ENCODE results near the gene ARHGAP29.

ARHGAP29 gene

DNA sequence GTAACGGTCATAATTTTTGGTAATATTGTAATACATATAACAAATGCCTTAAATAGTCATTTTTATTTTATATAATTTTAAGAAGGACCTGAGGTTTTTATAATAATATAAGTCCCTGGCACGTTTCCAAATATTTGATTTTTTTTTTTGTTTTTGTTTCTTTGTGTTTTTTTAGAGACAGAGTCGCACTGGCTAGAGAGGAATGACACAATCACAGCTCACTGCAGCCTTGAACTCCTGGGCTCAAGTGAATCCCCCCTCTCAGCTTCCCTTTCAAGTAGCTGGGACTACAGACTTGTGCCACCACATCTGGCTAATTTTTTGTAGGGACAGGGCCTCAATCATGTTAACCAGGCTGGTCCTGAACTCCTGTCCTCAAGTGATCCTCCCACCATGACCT, 29.7 kb downstream of the ARHGAP29 start:
- Mint-ChIP-seq H3K4me3 (no peak overlapping the region), H3K27me3 (peaks cover 0 to 8% of the 10 kb centered on the region in 2 donors), H3K4me1 (ENCODE audit: low read depth in 2 of 2) (no peaks in the 10 kb centered on the region), H3K36me3 (ENCODE audit: insufficient read depth) (no peaks in the 10 kb centered on the region), H3K9me3 (no peaks in the 10 kb centered on the region), H3K27ac (no peak overlapping the region)
- DNase-seq (no peak), ATAC-seq (replicated peaks) (no peak)

DNA sequence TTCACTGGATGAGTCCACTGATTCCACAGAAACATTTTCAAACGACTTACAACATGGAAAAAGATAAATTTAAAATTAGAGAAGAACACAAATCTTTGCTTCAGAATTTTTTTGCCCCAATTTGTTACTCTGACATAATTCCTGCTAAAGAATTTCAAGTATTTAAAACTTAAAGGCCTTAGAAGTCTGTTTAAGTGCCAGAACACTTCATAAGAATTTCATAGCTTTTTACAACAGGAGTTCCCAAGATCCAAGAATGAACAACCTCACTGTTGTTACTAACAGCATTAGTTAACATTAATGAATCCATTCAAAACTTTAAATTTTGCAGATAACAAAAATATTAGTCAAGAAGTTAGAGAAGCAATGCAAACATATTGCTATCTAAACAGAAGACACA, 31.7 kb downstream of the ARHGAP29 start:
- H3K27ac Mint-ChIP-seq: no peak overlapping the region
- H3K36me3 Mint-ChIP-seq (ENCODE audit: insufficient read depth): peaks cover 3% of the 10 kb centered on the region
- no peak for DNase-seq
- no peak overlapping the region for H3K4me3 Mint-ChIP-seq
- H3K9me3 Mint-ChIP-seq: no peaks in the 10 kb centered on the region
- no peaks in the 10 kb centered on the region for H3K4me1 Mint-ChIP-seq (ENCODE audit: low read depth in 2 of 2)
- peaks cover 0 to 11% of the 10 kb centered on the region in 2 donors for H3K27me3 Mint-ChIP-seq
- ATAC-seq (replicated peaks): no peak

DNA sequence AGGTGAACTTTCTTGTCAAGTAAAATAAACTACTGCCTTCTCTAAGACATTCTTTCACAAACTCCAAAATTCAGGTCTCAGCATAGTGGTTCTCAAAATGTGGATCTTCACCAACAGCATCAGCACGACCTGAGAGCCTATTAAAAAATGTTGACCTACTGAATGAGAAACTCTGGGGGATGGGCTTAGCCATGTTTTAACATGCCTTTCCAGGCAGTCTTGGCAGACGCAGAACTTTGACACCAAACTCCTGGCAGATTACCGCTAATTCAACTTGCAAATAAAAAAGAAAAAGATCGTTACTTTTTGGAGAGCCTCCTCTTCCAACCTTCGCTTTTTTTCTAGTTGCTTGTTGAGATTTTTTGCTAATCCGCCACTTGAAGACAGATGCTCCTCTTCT, 35.1 kb downstream of the ARHGAP29 start:
- Mint-ChIP-seq H3K9me3 (no peaks in the 10 kb centered on the region), H3K36me3 (ENCODE audit: insufficient read depth) (peaks cover 3% of the 10 kb centered on the region), H3K4me3 (no peak overlapping the region), H3K4me1 (ENCODE audit: low read depth in 2 of 2) (no peaks in the 10 kb centered on the region), H3K27ac (no peak overlapping the region), H3K27me3 (peaks cover 0 to 11% of the 10 kb centered on the region in 2 donors)
- DNase-seq: no peak
- no peak for ATAC-seq (replicated peaks)

DNA sequence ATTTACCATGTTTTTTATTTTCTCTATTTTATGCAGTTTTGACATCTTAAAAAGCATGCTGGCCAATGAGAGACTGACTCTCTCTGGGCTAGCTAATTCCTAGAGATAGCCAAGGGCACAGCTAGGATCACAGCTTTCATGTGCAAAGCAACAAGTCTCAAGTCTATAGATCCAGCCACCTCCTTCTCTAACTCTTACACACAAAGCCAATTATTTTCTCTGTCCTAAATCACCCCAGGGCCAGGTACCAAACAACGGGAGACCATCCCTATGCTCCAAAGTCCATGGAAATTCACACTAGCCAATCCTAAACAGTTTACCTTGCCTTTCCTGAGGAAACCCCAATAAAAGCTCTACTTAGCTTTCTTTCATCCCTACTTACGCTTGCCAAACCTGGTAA, 38.0 kb downstream of the ARHGAP29 start:
- Mint-ChIP-seq H3K27me3 (peaks cover 0 to 19% of the 10 kb centered on the region in 2 donors), H3K9me3 (no peaks in the 10 kb centered on the region), H3K27ac (no peak overlapping the region), H3K36me3 (ENCODE audit: insufficient read depth) (peaks cover 3% of the 10 kb centered on the region), H3K4me3 (no peak overlapping the region), H3K4me1 (ENCODE audit: low read depth in 2 of 2) (no peaks in the 10 kb centered on the region)
- ATAC-seq (replicated peaks) (no peak), DNase-seq (no peak)

DNA sequence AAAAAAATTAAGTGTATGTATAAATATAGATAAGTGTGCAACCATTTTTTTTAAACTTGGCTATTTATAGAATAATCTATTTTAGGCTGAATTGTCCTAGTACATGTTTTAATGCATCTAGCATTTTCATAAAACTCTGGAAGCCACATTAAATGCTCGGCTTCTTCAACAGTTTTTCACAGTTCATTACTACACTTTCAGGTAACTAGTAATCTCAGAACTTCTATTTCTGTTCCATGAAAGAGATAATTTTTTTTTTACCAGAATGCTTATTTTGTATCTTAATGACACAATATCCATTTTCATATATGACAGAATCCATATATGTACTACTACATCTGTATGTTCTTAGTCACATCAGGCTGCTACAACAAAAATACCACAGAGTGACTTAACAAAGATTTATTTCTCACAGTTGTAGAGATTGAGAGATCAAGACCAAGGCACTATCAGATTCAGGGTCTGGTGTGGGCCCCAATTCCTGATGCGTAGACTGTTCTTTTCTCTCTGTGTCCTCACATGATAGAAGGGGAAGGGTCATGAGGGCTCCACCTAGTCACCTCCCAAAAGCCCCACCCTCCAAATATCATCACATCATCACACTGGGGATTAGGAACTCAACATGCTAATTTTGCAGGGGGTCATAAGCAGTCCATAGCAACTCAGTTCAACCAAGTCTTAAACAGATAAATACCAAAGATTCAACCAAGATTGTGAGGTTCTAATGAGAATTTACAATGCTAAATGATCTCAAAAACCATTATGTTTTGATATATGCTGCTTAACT, 43.1 kb downstream of the ARHGAP29 start:
- Mint-ChIP-seq H3K9me3 (no peaks in the 10 kb centered on the region), H3K4me1 (ENCODE audit: low read depth in 2 of 2) (no peaks in the 10 kb centered on the region), H3K4me3 (no peak overlapping the region), H3K27ac (no peak overlapping the region), H3K36me3 (ENCODE audit: insufficient read depth) (no peaks in the 10 kb centered on the region), H3K27me3 (peaks cover 5 to 18% of the 10 kb centered on the region in 2 donors)
- no peak for DNase-seq
- no peak for ATAC-seq (replicated peaks)

DNA sequence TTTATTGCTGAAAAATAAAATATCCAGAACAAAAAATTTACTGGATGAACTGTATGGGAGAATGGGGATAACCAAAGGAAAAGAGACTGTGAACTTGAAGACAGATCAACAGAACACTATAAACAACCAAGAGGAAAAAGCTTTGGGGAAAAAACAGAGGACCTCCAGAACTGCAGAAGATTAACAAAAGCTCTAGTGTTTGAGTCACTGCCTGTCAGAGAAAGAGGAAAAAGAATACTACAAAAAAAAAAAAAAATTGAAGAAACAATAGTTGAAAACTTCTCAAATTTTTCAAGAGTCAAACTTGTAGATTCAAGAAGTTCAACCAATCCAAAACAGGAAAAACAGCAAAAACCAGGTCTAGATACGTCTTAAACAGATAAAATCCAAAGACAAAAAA, 44.3 kb downstream of the ARHGAP29 start:
- H3K9me3 Mint-ChIP-seq: no peaks in the 10 kb centered on the region
- H3K27me3 Mint-ChIP-seq: peaks cover 5 to 18% of the 10 kb centered on the region in 2 donors
- no peak overlapping the region for H3K27ac Mint-ChIP-seq
- H3K4me1 Mint-ChIP-seq (ENCODE audit: low read depth in 2 of 2): no peaks in the 10 kb centered on the region
- H3K4me3 Mint-ChIP-seq: no peak overlapping the region
- no peak for DNase-seq
- H3K36me3 Mint-ChIP-seq (ENCODE audit: insufficient read depth): no peaks in the 10 kb centered on the region
- no peak for ATAC-seq (replicated peaks)

DNA sequence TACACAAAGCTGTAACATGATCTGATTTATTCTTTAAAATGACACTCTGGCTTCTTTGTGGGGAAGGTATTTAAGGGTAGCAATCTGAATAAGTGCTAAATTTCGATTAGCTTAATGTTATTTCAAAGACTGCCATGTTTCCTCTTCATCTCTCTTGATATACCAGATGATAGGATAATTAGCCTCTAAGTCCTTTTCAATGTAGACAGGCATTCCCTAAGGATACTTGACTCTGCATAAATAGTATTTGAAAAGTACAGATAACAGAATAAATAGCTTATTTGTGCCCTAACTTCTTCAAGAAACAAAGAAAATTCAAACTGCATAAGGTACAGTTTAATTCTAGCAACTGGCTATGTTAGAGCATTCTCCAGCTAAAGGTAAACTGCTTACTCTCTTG, 46.2 kb downstream of the ARHGAP29 start:
- Mint-ChIP-seq H3K4me1 (ENCODE audit: low read depth in 2 of 2) (no peaks in the 10 kb centered on the region), H3K36me3 (ENCODE audit: insufficient read depth) (no peaks in the 10 kb centered on the region), H3K27me3 (peaks cover 5 to 13% of the 10 kb centered on the region in 2 donors), H3K27ac (no peak overlapping the region), H3K9me3 (no peaks in the 10 kb centered on the region), H3K4me3 (no peak overlapping the region)
- no peak for ATAC-seq (replicated peaks)
- no peak for DNase-seq

DNA sequence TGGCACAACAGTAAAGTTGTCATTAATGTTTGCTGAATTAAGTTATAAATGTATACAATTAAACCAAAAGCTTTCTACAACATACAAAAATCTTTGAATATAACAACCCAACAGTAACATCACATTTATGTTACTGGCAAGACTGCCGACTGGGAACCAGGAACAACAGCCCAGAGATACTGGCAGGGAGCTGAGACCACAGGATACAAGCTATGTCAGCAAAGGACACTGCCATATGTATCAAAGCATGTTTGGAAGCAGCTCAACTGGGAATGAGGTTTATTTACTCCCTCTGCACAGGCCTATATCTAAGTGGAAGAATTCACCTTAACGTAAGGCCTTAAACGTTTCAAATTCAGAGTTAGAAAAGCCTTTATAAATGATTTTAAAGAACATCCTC, 50.4 kb downstream of the ARHGAP29 start:
- peaks cover 7 to 12% of the 10 kb centered on the region in 2 donors for H3K27me3 Mint-ChIP-seq
- H3K27ac Mint-ChIP-seq: no peak overlapping the region
- H3K36me3 Mint-ChIP-seq (ENCODE audit: insufficient read depth): no peaks in the 10 kb centered on the region
- H3K9me3 Mint-ChIP-seq: no peaks in the 10 kb centered on the region
- no peaks in the 10 kb centered on the region for H3K4me1 Mint-ChIP-seq (ENCODE audit: low read depth in 2 of 2)
- DNase-seq: no peak
- H3K4me3 Mint-ChIP-seq: no peak overlapping the region
- ATAC-seq (replicated peaks): no peak

DNA sequence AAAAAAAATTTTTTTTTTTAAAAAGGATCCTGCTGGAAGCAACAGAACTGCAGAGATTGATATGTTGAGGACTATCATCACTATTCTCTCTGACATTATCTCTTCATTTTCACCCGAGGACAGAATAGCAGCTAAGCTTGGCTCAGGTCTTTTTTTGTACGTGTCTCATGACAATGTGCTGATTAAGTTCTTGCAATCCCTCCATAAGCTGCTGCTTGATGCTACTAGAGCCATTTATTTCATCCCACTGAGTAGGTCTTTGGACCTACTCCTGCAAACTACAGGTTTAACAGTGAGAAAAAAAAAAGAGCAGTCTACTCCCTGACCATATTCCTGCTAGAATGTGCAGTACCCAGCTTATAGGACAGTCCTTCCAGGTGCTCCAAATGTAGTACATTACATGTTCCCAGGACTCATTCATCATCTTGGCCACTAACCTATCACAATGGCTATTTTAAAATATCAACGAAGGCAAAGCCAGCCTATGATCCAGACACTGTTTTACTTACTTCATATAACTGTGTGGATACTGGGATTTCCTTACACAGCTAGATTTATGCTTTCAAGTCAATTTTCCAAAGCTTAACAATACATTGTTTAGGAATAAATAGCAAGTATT, 54.1 kb downstream of the ARHGAP29 start:
- H3K4me3 Mint-ChIP-seq: no peak overlapping the region
- no peaks in the 10 kb centered on the region for H3K9me3 Mint-ChIP-seq
- peaks cover 0 to 1% of the 10 kb centered on the region in 2 donors for H3K4me1 Mint-ChIP-seq (ENCODE audit: low read depth in 2 of 2)
- DNase-seq (no peak), ATAC-seq (replicated peaks) (no peak)
- no peak overlapping the region for H3K27ac Mint-ChIP-seq
- H3K27me3 Mint-ChIP-seq: peaks cover 32 to 44% of the 10 kb centered on the region in 2 donors
- no peaks in the 10 kb centered on the region for H3K36me3 Mint-ChIP-seq (ENCODE audit: insufficient read depth)

DNA sequence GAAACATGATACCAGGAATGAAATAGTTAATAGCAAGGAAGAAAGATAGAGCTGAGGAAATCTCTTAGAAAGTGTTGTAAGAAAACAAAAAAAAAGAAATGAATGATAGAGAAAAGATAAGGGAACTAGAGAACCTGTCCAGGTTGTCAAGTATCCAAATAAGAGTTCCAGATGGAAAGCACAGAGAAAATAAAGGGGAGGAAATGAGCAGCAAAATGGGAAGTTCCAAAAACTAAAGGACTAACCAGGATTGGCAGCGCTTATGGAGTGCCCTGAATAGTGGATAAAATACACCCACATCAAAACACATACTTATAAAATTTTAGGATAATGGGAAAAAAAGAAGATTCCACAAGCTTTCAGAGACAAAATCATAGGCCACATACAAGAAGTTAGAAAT, 55.2 kb downstream of the ARHGAP29 start:
- Mint-ChIP-seq H3K9me3 (no peaks in the 10 kb centered on the region), H3K27ac (no peak overlapping the region), H3K36me3 (ENCODE audit: insufficient read depth) (no peaks in the 10 kb centered on the region), H3K4me1 (ENCODE audit: low read depth in 2 of 2) (peaks cover 0 to 1% of the 10 kb centered on the region in 2 donors), H3K4me3 (no peak overlapping the region), H3K27me3 (peaks cover 34 to 50% of the 10 kb centered on the region in 2 donors)
- no peak for ATAC-seq (replicated peaks)
- no peak for DNase-seq

DNA sequence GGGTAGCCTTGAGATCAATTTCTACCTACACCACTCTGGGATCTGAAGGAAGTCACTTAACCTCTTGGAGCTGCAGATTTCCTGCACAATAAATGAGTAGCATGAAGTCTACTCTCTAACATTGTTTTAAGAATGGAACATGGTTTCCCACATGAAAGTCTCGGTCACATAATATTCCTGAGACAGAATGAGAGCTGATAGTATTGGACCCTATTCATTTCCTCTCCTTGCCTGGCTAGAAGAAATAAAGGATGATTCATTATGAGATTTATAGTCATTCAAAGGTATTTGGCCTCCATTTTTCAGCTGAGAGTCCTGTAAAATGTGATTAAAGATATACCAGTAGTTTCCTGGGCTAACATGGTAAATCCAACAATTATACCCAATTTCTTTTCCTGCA, 56.7 kb downstream of the ARHGAP29 start:
- H3K27ac Mint-ChIP-seq: no peak overlapping the region
- no peaks in the 10 kb centered on the region for H3K36me3 Mint-ChIP-seq (ENCODE audit: insufficient read depth)
- no peak for DNase-seq
- H3K9me3 Mint-ChIP-seq: no peaks in the 10 kb centered on the region
- ATAC-seq (replicated peaks): no peak
- peaks cover 0 to 1% of the 10 kb centered on the region in 2 donors for H3K4me1 Mint-ChIP-seq (ENCODE audit: low read depth in 2 of 2)
- peaks cover 40 to 53% of the 10 kb centered on the region in 2 donors for H3K27me3 Mint-ChIP-seq
- no peak overlapping the region for H3K4me3 Mint-ChIP-seq

DNA sequence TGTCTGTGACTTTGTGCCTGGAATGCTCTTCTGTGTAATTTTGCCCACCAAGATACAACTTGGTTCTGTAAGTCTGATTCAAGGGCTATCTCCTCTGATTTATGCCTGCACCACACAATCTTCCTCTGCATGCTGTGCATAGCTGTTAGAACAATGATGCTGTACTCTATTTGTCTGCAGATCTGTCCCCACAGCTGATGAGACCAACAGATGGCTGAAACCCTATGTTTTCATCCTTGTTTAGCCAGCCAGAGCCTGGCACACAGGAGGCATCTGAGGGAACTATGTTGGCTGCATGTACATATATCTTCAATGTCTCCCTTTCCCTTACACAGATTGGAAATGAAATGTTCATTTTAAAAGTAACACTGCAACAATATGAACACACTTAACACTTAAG, 58.5 kb downstream of the ARHGAP29 start:
- Mint-ChIP-seq H3K9me3 (no peaks in the 10 kb centered on the region), H3K4me3 (no peak overlapping the region), H3K27ac (no peak overlapping the region), H3K36me3 (ENCODE audit: insufficient read depth) (no peaks in the 10 kb centered on the region), H3K4me1 (ENCODE audit: low read depth in 2 of 2) (peaks cover 0 to 1% of the 10 kb centered on the region in 2 donors), H3K27me3 (peaks cover 46 to 67% of the 10 kb centered on the region in 2 donors)
- ATAC-seq (replicated peaks): no peak
- no peak for DNase-seq

DNA sequence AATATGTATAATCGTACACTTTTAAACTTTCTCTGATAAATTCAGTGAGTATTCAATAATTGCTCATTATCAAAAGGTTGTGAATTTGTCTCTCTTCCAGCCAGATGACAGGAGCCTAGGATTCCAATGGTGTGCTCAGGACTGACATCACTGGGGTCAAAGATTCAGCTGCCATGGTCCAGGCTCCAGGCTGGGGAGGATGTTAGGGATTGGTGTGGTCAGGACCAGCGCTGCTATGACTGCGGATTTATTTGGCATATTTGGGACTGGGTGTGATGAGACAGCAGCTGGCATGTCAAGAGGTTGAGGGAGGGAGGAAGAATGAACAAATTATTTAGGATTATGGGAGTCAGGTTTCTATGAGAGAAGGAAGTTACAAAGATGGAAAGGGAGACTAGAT, 68.3 kb downstream of the ARHGAP29 start:
- ATAC-seq (replicated peaks): no peak
- H3K27ac Mint-ChIP-seq: no peak overlapping the region
- H3K4me1 Mint-ChIP-seq (ENCODE audit: low read depth in 2 of 2): no peaks in the 10 kb centered on the region
- no peak for DNase-seq
- no peak overlapping the region for H3K4me3 Mint-ChIP-seq
- H3K9me3 Mint-ChIP-seq: no peaks in the 10 kb centered on the region
- H3K27me3 Mint-ChIP-seq: peaks cover 45 to 53% of the 10 kb centered on the region in 2 donors
- H3K36me3 Mint-ChIP-seq (ENCODE audit: insufficient read depth): no peaks in the 10 kb centered on the region

DNA sequence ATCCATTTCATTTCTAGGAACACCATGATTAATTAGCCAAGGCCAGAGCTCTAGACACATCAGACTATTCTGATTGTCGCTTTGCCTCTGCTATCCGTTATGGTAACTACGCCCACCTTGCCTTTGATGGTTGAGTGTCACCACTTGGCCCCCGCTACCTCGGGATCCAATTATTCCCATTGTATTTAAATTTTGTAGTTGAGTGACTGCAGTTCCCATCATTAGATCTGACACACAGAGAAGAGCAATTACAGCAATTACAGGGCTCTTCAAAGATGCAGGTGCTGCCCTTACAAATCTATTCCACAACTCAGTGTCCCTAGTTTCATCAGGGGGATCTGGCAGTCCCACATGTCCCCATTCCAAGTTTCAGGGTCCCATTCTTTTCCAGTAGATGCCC, 71.5 kb downstream of the ARHGAP29 start:
- ATAC-seq (replicated peaks) (no peak), DNase-seq (no peak)
- no peaks in the 10 kb centered on the region for H3K36me3 Mint-ChIP-seq (ENCODE audit: insufficient read depth)
- no peaks in the 10 kb centered on the region for H3K9me3 Mint-ChIP-seq
- H3K27me3 Mint-ChIP-seq: peaks cover 51 to 71% of the 10 kb centered on the region in 2 donors
- no peak overlapping the region for H3K4me3 Mint-ChIP-seq
- no peaks in the 10 kb centered on the region for H3K4me1 Mint-ChIP-seq (ENCODE audit: low read depth in 2 of 2)
- no peak overlapping the region for H3K27ac Mint-ChIP-seq

All from effector memory CD8-positive, alpha-beta T cell (primary cell).